Esophagus muscularis mucosa (tissue), 2 donors: Measurements from ENCODE around the gene THOC3.
"Not testable (repeated sequence)": the region's sequence is repeated elsewhere in the genome, so short reads cannot be mapped to it uniquely, and the experiment has no call there.

ENCODE experiments used
- POLR2A ChIP-seq: fragments of 450-650 bp; IDR thresholded peaks from one replicate; pipeline ENCODE4 v1.6.1; 2017; ENCODE audit warnings: antibody characterized with exemption, moderate library complexity, mild to moderate bottlenecking, low read depth
- POLR2AphosphoS5 ChIP-seq, 2 donors: sonication (generic); formaldehyde crosslinking; IDR thresholded peaks; one replicate each; pipeline ENCODE4 v1.6.1; 2017; ENCODE audit warnings: antibody characterized with exemption in 2 of 2

DNA sequence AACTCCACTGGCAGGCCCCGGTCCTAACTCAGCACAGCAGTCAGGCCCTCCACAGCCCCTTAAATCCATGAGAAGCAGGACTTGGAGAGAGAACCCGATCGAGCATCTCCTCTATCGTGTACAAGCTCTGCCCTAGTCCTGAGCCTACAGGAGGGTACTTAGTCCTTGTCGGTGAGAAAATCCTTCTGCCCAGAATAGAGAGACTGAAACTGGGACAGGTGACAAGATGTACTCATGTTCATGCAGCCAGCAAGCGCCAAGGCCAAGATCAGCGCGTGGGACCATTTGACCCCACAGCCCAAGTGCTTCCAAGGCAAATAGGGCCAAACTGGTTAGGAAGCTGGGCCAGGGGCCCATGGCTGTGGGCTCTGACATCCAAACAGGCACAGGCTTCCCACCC lies 15.3 kb downstream of the THOC3 start:
- TF ChIP-seq POLR2A; POLR2AphosphoS5 (IDR thresholded peaks at IDR 0.05): not testable (repeated sequence)
